BLaER1 treated with 17β-estradiol and CSF1 and Interleukin-3, amounts not matched to agents 10 nM and 100 nM (cell line): Measurements from ENCODE around the gene LAMA2.

Experiments
- H3K27ac ChIP-seq, 11 experiments: shearing (Covaris generic); formaldehyde crosslinking; 2 replicates each; pipeline ENCODE4 v1.8.1; 2022
- H3K27me3 ChIP-seq, 11 experiments: shearing (Covaris generic); formaldehyde crosslinking; 2 replicates each; pipeline ENCODE4 v1.8.1; 2022
- H3K36me3 ChIP-seq, 11 experiments: shearing (Covaris generic); formaldehyde crosslinking; 2 replicates each; pipeline ENCODE4 v1.8.1; 2022
- H3K4me1 ChIP-seq, 10 experiments: shearing (Covaris generic); formaldehyde crosslinking; 2 replicates each; pipeline ENCODE4 v1.8.1; 2022
- H3K4me2 ChIP-seq, 11 experiments: shearing (Covaris generic); formaldehyde crosslinking; 2 replicates each; pipeline ENCODE4 v1.8.1; 2022
- H3K4me3 ChIP-seq, 10 experiments: shearing (Covaris generic); formaldehyde crosslinking; 2 replicates each; pipeline ENCODE4 v1.8.1; 2022
- H3K9ac ChIP-seq, 11 experiments: shearing (Covaris generic); formaldehyde crosslinking; 2 replicates each; pipeline ENCODE4 v1.8.1; 2022
- H3K9me3 ChIP-seq, 11 experiments: shearing (Covaris generic); formaldehyde crosslinking; replicated peaks in 1 of 11; 2 replicates each; pipeline ENCODE4 v1.8.1; 2022
- H4K20me1 ChIP-seq, 11 experiments: shearing (Covaris generic); formaldehyde crosslinking; 2 replicates each; pipeline ENCODE4 v1.8.1; 2022
- Cebpa-rat ChIP-seq, 11 experiments: shearing (Covaris generic); IDR thresholded peaks; 2 replicates each; pipeline ENCODE4 v1.8.1; 2022

Gene LAMA2

DNA sequence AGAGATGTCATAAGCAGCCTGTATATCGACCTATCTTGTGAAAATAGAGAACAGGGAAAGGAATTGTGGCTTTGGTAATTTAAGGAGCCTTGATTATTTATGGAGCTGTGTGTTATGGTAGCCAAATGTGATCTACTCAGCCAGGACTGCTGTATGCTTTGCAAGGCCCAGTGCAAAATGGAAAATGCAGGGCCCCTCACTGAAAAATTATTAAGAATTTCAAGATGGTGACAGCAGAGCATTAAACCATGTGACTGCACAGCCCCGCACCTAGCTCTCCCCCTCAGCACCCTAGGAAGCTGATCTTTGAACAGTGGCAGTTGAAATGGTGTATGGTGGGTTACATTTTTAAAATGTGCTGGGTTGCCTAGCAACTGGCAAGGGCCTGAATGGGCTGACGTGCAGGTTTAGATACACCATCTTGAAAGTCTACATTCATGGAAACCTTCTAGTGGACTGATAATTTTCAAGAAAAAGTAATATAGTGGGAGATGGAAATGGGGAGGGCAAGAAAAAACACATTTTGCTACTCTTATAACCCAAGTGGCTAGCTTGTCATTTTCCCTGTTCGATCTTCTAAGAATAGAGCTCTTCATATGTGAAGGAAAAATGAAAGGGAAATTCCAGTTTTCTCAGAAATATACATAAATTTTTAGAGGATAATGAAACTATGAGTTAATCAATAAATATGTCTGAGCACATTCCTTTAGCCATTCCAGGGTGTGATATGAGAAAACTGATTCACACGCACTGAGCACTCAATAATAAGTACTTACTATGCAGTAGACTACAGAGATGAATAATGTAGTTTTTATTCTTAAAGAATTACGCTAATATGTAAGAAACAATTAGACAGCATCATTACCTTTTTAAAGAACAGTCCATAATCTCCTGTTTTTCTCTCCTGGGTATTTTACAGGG lies 619.1 kb downstream of the LAMA2 start:
- Histone ChIP-seq H3K4me1 (peaks cover 11 to 47% (median 31%) of the 10 kb centered on the region in 10 experiments), H3K27me3 (no peaks in the 10 kb centered on the region), H4K20me1 (no peaks in the 10 kb centered on the region), H3K9ac (no peak overlapping the region), H3K36me3 (peaks cover 0 to 15% (median 0%) of the 10 kb centered on the region in 11 experiments; a peak in 2 of 22 replicates), H3K4me3 (no peak overlapping the region), H3K9me3 (no peaks in the 10 kb centered on the region), H3K4me2 (peak overlapping the region in 9 of 11 experiments; percentile 4 to 77 (median 28); a peak in 13 of 22 replicates), H3K27ac (no peak overlapping the region)
- TF ChIP-seq Cebpa-rat (IDR thresholded peaks at IDR 0.05) = no peak

DNA sequence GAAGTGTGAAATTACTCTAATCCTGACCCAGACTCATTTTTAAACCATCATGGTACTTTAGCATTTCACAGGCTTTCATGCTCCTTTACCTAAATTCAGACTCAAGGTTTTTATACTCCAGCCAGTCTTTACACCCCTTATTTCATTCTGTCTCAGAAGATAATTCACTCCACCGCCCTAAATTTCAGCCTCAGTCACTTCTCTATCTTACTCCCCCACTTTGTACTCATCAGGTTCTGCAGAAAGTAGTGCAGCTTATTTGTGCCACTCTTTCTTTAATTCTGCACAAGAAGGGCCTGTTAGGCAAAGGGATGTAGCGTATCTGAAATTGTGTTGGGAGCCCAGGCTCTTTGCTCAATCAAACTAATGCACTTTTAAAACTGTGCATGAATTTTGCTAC lies 621.5 kb downstream of the LAMA2 start:
- Histone ChIP-seq H4K20me1 (no peaks in the 10 kb centered on the region), H3K9me3 (no peaks in the 10 kb centered on the region), H3K27ac (no peak overlapping the region), H3K4me3 (no peak overlapping the region), H3K27me3 (no peaks in the 10 kb centered on the region), H3K4me2 (no peak overlapping the region), H3K9ac (no peak overlapping the region), H3K36me3 (peaks cover 0 to 21% (median 0%) of the 10 kb centered on the region in 11 experiments; a peak in 3 of 22 replicates), H3K4me1 (peaks cover 8 to 48% (median 23%) of the 10 kb centered on the region in 10 experiments)
- no peak for TF ChIP-seq Cebpa-rat (IDR thresholded peaks at IDR 0.05)

DNA sequence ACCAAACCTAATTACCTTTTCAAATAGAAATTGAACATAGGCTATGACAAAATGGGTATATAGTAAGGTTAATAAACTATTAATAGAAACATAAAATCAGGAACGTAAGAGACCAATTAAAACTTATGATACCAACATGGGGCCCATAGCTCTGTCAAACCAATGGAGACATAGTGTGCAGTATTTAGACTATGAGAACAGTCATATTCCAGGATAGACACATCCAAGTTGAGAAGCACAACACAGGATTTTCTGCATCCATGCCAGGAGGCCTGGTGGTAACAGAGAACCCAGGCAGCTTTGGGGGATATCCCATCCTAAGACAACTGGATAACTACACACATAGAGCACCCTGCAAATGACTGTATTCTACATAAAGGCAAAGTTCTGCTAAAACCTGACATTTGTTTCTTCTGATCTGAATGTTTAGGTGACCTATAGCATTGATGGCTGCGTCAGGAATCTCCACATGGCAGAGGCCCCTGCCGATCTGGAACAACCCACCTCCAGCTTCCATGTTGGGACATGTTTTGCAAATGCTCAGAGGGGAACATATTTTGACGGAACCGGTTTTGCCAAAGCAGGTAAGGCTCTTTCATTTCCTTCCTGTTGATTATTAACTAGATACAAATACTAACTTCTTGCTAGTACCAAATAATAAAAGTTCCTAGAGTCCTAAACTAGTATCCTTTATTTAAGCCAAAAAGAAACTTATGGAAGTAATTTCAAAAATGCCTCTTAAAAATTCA lies 624.3 kb downstream of the LAMA2 start:
- no peak overlapping the region for H3K9ac ChIP-seq
- no peak overlapping the region for H3K27ac ChIP-seq
- no peak overlapping the region for H3K4me2 ChIP-seq
- H3K4me1 ChIP-seq = peaks cover 0 to 41% (median 13%) of the 10 kb centered on the region in 10 experiments; a peak in 15 of 20 replicates
- H3K9me3 ChIP-seq = no peaks in the 10 kb centered on the region
- no peak overlapping the region for H3K4me3 ChIP-seq
- no peak for TF ChIP-seq Cebpa-rat (IDR thresholded peaks at IDR 0.05)
- H3K27me3 ChIP-seq = no peaks in the 10 kb centered on the region
- H3K36me3 ChIP-seq = peaks cover 0 to 25% (median 0%) of the 10 kb centered on the region in 11 experiments; a peak in 3 of 22 replicates
- no peaks in the 10 kb centered on the region for H4K20me1 ChIP-seq

DNA sequence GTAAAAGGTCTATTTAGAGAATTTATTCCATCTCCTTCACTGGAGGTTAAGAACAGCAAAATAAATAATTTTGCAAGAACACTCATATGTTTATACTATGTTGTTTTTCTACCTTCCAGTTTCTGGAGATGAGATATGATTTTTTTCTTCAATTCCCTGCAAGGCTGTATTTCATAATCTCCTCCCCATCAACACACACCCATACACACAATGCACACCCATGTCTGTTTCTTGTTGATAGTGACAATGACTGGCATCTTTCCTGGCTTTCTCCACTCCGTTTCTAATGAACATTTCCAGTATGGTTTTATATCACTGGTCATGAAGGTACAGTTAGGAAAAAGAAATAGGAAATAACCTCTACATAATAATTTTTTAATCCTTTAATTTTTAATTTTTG lies 624.9 kb downstream of the LAMA2 start:
- H3K9ac ChIP-seq = no peak overlapping the region
- no peak overlapping the region for H3K27ac ChIP-seq
- H3K4me2 ChIP-seq = no peak overlapping the region
- H3K27me3 ChIP-seq = no peaks in the 10 kb centered on the region
- peaks cover 0 to 30% (median 0%) of the 10 kb centered on the region in 11 experiments; a peak in 3 of 22 replicates for H3K36me3 ChIP-seq
- TF ChIP-seq Cebpa-rat (IDR thresholded peaks at IDR 0.05) = no peak
- no peak overlapping the region for H3K4me3 ChIP-seq
- no peaks in the 10 kb centered on the region for H4K20me1 ChIP-seq
- H3K9me3 ChIP-seq = no peaks in the 10 kb centered on the region
- peaks cover 0 to 39% (median 13%) of the 10 kb centered on the region in 10 experiments; a peak in 15 of 20 replicates for H3K4me1 ChIP-seq

DNA sequence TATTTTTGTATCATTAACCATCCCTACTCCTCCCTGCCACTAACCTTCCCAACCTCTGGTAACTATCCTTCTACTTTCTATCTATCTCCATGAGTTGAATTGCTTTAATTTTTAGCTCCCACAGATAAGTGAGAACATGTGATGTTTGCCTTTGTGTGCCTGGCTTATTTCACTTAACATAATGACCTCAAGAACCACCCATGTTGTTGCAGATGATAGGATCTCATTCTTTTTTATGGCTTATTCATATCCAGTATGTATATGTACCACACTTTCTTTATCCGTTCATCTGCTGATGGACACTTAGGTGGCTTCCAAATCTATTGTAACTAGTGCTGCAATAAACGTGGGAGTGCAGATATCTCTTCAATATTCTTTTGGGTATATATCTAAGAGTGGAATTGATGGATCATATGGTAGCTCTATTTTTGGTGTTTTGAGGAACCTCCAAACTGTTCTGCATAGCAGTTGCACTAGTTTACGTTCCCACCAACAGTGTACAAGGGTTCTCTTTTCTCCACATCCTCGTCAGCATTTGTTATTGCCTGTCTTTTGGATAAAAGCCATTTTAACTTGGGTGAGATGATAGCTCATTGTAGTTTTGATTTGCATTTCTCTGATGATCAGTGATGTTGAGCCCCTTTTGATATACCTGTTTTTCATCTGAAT lies 625.7 kb downstream of the LAMA2 start:
- Histone ChIP-seq H4K20me1 (no peaks in the 10 kb centered on the region), H3K9ac (no peak overlapping the region), H3K4me3 (no peak overlapping the region), H3K4me2 (peak overlapping the region in 2 of 11 experiments; percentile 34 to 49; a peak in 4 of 22 replicates), H3K36me3 (peaks cover 0 to 32% (median 0%) of the 10 kb centered on the region in 11 experiments; a peak in 3 of 22 replicates), H3K4me1 (peaks cover 0 to 39% (median 13%) of the 10 kb centered on the region in 10 experiments; a peak in 15 of 20 replicates), H3K9me3 (no peaks in the 10 kb centered on the region), H3K27me3 (no peaks in the 10 kb centered on the region), H3K27ac (no peak overlapping the region)
- no peak for TF ChIP-seq Cebpa-rat (IDR thresholded peaks at IDR 0.05)

DNA sequence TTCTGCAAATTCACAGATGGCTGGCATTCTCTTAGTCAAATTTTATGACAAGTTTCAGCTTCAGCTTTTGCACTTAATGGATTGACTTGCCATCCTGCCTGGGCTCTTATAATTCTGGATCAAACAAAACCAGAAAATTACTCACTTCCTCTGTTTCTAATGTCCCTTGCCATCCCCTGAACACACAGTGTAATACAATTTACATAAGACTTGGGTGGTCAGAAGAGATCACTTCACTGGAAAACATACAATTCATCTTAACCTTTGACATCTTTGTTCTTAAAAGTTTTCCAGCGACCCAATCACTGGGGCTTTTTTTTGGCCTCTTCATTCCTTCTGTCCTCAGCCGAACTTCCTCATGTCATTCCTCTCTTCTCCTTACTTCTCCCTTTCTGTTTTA lies 628.0 kb downstream of the LAMA2 start:
- Histone ChIP-seq H3K4me3 (no peak overlapping the region), H3K4me1 (peaks cover 0 to 39% (median 13%) of the 10 kb centered on the region in 10 experiments; a peak in 15 of 20 replicates), H3K4me2 (peak overlapping the region in 10 of 11 experiments; percentile 13 to 84 (median 34); a peak in 17 of 22 replicates), H3K36me3 (peaks cover 0 to 54% (median 0%) of the 10 kb centered on the region in 11 experiments; a peak in 5 of 22 replicates), H3K27ac (peak overlapping the region in 2 of 11 experiments; percentile 3 to 21; a peak in 2 of 22 replicates), H3K27me3 (no peaks in the 10 kb centered on the region), H3K9ac (no peak overlapping the region), H4K20me1 (no peaks in the 10 kb centered on the region), H3K9me3 (no peaks in the 10 kb centered on the region)
- no peak for TF ChIP-seq Cebpa-rat (IDR thresholded peaks at IDR 0.05)

DNA sequence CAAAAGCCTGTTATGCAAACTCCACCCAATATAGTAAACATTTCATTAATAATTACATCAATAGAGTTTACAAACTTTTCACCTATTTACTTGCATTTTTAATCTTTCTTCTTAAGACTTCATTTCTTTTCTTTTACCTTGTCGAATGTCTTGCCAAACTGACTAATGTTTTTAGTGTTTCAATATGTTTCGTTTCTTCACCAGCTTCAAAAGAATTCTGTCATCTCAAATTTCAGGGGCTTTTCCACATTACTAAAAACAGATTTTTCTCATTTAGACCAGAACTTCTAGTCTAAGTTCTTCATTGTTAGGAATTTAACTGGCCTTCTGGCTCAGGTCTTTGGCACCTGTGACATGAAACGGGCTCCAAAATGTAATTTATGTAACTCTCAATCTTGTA lies 630.5 kb downstream of the LAMA2 start:
- Histone ChIP-seq H4K20me1 (no peaks in the 10 kb centered on the region), H3K9ac (no peak overlapping the region), H3K4me2 (no peak overlapping the region), H3K27me3 (no peaks in the 10 kb centered on the region), H3K4me1 (peaks cover 0 to 36% (median 13%) of the 10 kb centered on the region in 10 experiments; a peak in 15 of 20 replicates), H3K4me3 (no peak overlapping the region), H3K27ac (no peak overlapping the region), H3K9me3 (no peaks in the 10 kb centered on the region), H3K36me3 (peaks cover 0 to 61% (median 0%) of the 10 kb centered on the region in 11 experiments; a peak in 4 of 22 replicates)
- no peak for TF ChIP-seq Cebpa-rat (IDR thresholded peaks at IDR 0.05)

DNA sequence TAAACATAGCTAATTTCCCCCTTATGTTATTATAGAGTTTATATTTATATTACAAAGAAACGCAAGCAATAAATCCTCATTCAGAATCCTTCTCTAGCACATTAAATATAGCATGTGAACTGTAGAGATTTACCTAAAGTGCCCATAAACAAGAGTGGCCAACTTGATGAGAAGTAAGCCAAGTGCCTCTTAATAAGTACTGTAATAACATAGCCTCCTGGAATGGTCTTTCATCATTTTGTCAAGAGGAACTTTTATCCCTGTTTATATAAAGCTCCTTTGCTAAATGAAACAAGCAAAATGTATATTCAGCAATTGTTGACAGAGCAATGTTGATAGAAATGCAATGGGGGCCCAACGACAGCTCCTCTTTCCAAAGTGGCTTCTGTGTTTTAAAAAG lies 632.1 kb downstream of the LAMA2 start:
- Histone ChIP-seq H3K9ac (no peak overlapping the region), H3K4me2 (no peak overlapping the region), H3K27ac (no peak overlapping the region), H3K4me3 (no peak overlapping the region), H3K36me3 (peaks cover 0 to 70% (median 0%) of the 10 kb centered on the region in 11 experiments; a peak in 5 of 22 replicates), H3K9me3 (no peaks in the 10 kb centered on the region), H3K4me1 (peaks cover 0 to 21% (median 13%) of the 10 kb centered on the region in 10 experiments; a peak in 15 of 20 replicates), H3K27me3 (no peaks in the 10 kb centered on the region), H4K20me1 (no peaks in the 10 kb centered on the region)
- TF ChIP-seq Cebpa-rat (IDR thresholded peaks at IDR 0.05) = no peak
